ENCODE measurements around the gene TBC1D16. TPM values are rescaled to one million over a fixed set of nuclear protein-coding genes. Genes with fewer than 3 reads are reported as not detected.

TBC1D16 gene
- total RNA-seq, 1 donor from 2014 or later, result 21.2 TPM

- H3K36me3 Mint-ChIP-seq, result peaks cover 13% of the 10 kb centered on the region
- H3K4me1 ChIP-seq, result peaks cover 23% of the 10 kb centered on the region
- H3K27me3 ChIP-seq, result no peaks in the 10 kb centered on the region
- H3K9me3 ChIP-seq (ENCODE audit: low read depth), result no peaks in the 10 kb centered on the region
- peaks cover 10% of the 10 kb centered on the region for H3F3A ChIP-seq (ENCODE audit: low read depth)
- no peak overlapping the region for H3K4me3 Mint-ChIP-seq
- H3K4me1 Mint-ChIP-seq, result peaks cover 32% of the 10 kb centered on the region
- no peak overlapping the region for H3K9ac ChIP-seq
- H3K79me2 ChIP-seq (ENCODE audit: low read depth), result no peaks in the 10 kb centered on the region
- H3K36me3 ChIP-seq, result no peaks in the 10 kb centered on the region
- TF ChIP-seq EZH2phosphoT487 (IDR thresholded peaks at IDR 0.05) (no peak), EZH2 (IDR thresholded peaks at IDR 0.05) (no peak)
- TF ChIP-seq, protein P1, sequence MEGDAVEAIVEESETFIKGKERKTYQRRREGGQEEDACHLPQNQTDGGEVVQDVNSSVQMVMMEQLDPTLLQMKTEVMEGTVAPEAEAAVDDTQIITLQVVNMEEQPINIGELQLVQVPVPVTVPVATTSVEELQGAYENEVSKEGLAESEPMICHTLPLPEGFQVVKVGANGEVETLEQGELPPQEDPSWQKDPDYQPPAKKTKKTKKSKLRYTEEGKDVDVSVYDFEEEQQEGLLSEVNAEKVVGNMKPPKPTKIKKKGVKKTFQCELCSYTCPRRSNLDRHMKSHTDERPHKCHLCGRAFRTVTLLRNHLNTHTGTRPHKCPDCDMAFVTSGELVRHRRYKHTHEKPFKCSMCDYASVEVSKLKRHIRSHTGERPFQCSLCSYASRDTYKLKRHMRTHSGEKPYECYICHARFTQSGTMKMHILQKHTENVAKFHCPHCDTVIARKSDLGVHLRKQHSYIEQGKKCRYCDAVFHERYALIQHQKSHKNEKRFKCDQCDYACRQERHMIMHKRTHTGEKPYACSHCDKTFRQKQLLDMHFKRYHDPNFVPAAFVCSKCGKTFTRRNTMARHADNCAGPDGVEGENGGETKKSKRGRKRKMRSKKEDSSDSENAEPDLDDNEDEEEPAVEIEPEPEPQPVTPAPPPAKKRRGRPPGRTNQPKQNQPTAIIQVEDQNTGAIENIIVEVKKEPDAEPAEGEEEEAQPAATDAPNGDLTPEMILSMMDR (IDR thresholded peaks at IDR 0.05), result no peak
- H3K4me2 ChIP-seq, result no peak overlapping the region
- H4K20me1 ChIP-seq (ENCODE audit: low read depth), result peaks cover 40% of the 10 kb centered on the region
- no peaks in the 10 kb centered on the region for H3K9me3 Mint-ChIP-seq
- no peak overlapping the region for H3K27ac Mint-ChIP-seq
- H2AFZ ChIP-seq (replicated peaks), result no peak overlapping the region
- no peak overlapping the region for H3K4me3 ChIP-seq
- H3K27ac ChIP-seq, result no peak overlapping the region
- H3K27me3 Mint-ChIP-seq (ENCODE audit: insufficient read depth, low read depth), result peaks cover 3% of the 10 kb centered on the region
- DNase-seq (ENCODE audit: low spot score), result no peak
Measured at GRCh38 chr17:79977161-79977631, 58.5 kb downstream of the TBC1D16 start.

- Mint-ChIP-seq H3K4me3 (no peak overlapping the region), H3K27ac (peak overlapping the region; percentile 63), H3K9me3 (no peaks in the 10 kb centered on the region), H3K36me3 (peaks cover 16% of the 10 kb centered on the region), H3K4me1 (peaks cover 29% of the 10 kb centered on the region), H3K27me3 (ENCODE audit: insufficient read depth, low read depth) (peaks cover 3% of the 10 kb centered on the region)
- peaks cover 17% of the 10 kb centered on the region for H3K4me1 ChIP-seq
- no peaks in the 10 kb centered on the region for H3K36me3 ChIP-seq
- no peak overlapping the region for H3K4me3 ChIP-seq
- H3K27ac ChIP-seq, result no peak overlapping the region
- H3K9ac ChIP-seq, result no peak overlapping the region
- peaks cover 33% of the 10 kb centered on the region for H4K20me1 ChIP-seq (ENCODE audit: low read depth)
- peaks cover 5% of the 10 kb centered on the region for H3F3A ChIP-seq (ENCODE audit: low read depth)
- no peak overlapping the region for H2AFZ ChIP-seq (replicated peaks)
- no peaks in the 10 kb centered on the region for H3K79me2 ChIP-seq (ENCODE audit: low read depth)
- DNase-seq (ENCODE audit: low spot score), result no peak
- H3K27me3 ChIP-seq, result no peaks in the 10 kb centered on the region
- H3K4me2 ChIP-seq, result no peak overlapping the region
- H3K9me3 ChIP-seq (ENCODE audit: low read depth), result no peaks in the 10 kb centered on the region
- TF ChIP-seq, protein P1 (IDR thresholded peaks at IDR 0.05), result no peak
- TF ChIP-seq EZH2phosphoT487 (IDR thresholded peaks at IDR 0.05) (no peak), EZH2 (IDR thresholded peaks at IDR 0.05) (no peak)
Measured at GRCh38 chr17:79976451-79976850, 59.2 kb downstream of the TBC1D16 start.

DNA sequence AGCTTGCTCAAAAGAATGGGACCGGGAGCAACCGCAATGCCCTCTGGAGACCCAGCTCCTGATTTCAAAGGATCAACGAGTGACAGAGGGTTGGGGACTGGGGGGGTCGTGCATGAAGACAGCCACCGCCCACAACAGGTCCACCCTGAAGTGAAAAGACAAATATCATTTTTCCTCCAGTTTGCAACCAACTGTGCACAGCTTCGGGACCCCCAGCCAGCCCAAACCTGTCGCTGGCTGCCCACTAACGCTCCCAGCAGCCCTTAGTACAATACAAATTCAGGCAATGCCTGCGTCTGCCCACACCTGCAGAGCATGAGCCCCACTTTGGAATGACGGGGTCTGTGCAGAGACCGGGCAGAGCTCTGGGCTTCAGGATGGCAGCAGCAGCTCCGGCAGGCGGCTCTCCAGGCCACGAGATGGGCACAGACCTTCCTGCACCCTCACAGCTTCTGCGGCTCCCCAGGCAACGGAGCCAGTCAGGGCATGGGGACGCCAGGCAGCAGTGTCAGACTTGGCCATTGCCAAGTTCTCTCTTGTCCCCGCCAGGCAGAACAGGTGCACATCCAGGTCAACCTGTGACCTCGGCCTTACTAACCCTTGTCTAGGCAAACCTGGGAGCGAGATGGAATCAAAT, 60.1 kb downstream of the TBC1D16 start:
- H3K27ac ChIP-seq, result no peak overlapping the region
- H3K27ac Mint-ChIP-seq, result no peak overlapping the region
- H3K36me3 Mint-ChIP-seq, result peaks cover 14% of the 10 kb centered on the region
- no peak overlapping the region for H3K4me3 Mint-ChIP-seq
- H3K4me1 ChIP-seq, result peaks cover 10% of the 10 kb centered on the region
- no peak for DNase-seq (ENCODE audit: low spot score)
- H2AFZ ChIP-seq (replicated peaks), result no peak overlapping the region
- no peaks in the 10 kb centered on the region for H3K9me3 ChIP-seq (ENCODE audit: low read depth)
- peaks cover 3% of the 10 kb centered on the region for H3K27me3 Mint-ChIP-seq (ENCODE audit: insufficient read depth, low read depth)
- peaks cover 31% of the 10 kb centered on the region for H4K20me1 ChIP-seq (ENCODE audit: low read depth)
- peak overlapping the region; percentile 17 for H3K4me2 ChIP-seq
- no peaks in the 10 kb centered on the region for H3K9me3 Mint-ChIP-seq
- no peak for TF ChIP-seq EZH2phosphoT487 (IDR thresholded peaks at IDR 0.05)
- TF ChIP-seq, protein P1 (IDR thresholded peaks at IDR 0.05), result no peak
- H3K4me1 Mint-ChIP-seq, result peaks cover 24% of the 10 kb centered on the region
- H3K4me3 ChIP-seq, result no peak overlapping the region
- no peaks in the 10 kb centered on the region for H3K36me3 ChIP-seq
- no peak overlapping the region for H3K9ac ChIP-seq
- H3K27me3 ChIP-seq, result peaks cover under 1% of the 10 kb centered on the region
- no peaks in the 10 kb centered on the region for H3F3A ChIP-seq (ENCODE audit: low read depth)
- no peaks in the 10 kb centered on the region for H3K79me2 ChIP-seq (ENCODE audit: low read depth)
